Neuronal stem cell (in vitro differentiated cells): Measurements from ENCODE around the gene MEIS2.

Source experiments
- DNase-seq: peaks from one replicate; pipeline ENCODE4 v3.0.0-alpha.2; 2013; ENCODE audit warnings: low spot score
- H2AFZ ChIP-seq: one replicate; pipeline ENCODE4 v1.6.1; 2013; ENCODE audit warnings: mild to moderate bottlenecking, low read length, inconsistent platforms
- H2AK5ac ChIP-seq: 2 replicates; pipeline ENCODE4 v1.6.1; 2013; ENCODE audit warnings: low read depth, mild to moderate bottlenecking, inconsistent platforms, low read length, moderate library complexity, mixed read lengths
- H2BK120ac ChIP-seq: 2 replicates; pipeline ENCODE4 v1.6.1; 2013; ENCODE audit warnings: low read depth, mild to moderate bottlenecking, inconsistent platforms, low read length, moderate library complexity, mixed read lengths
- H2BK12ac ChIP-seq: one replicate; pipeline ENCODE4 v1.6.1; 2013; ENCODE audit warnings: low read length, inconsistent platforms
- H2BK15ac ChIP-seq: 2 replicates; pipeline ENCODE4 v1.6.1; 2013; ENCODE audit warnings: mild to moderate bottlenecking, low read length, inconsistent platforms, mixed read lengths
- H2BK5ac ChIP-seq: one replicate; pipeline ENCODE4 v1.6.1; 2013; ENCODE audit warnings: inconsistent platforms, mild to moderate bottlenecking, low read length, moderate library complexity
- H3K14ac ChIP-seq: one replicate; pipeline ENCODE4 v1.6.1; 2013; ENCODE audit warnings: low read length, inconsistent platforms
- H3K18ac ChIP-seq: 2 replicates; pipeline ENCODE4 v1.6.1; 2013; ENCODE audit warnings: low read length, inconsistent platforms
- H3K23ac ChIP-seq: 2 replicates; pipeline ENCODE4 v1.6.1; 2013; ENCODE audit warnings: low read depth, mild to moderate bottlenecking, mixed read lengths, low read length, inconsistent platforms; ENCODE audit not compliant: poor library complexity
- H3K27ac ChIP-seq: replicated peaks from 3 replicates; pipeline ENCODE4 v1.5.1; 2013; ENCODE audit warnings: low read length, inconsistent platforms
- H3K27me3 ChIP-seq, 3 experiments: 2 replicates each; pipeline ENCODE4 v1.6.1; 2013; ENCODE audit warnings: low read length in 3 of 3, mild to moderate bottlenecking in 2 of 3, inconsistent platforms in 1 of 3, low read depth in 1 of 3, mixed read lengths in 1 of 3, moderate library complexity in 1 of 3; ENCODE audit not compliant: control insufficient read depth in 3 of 3, insufficient read depth in 3 of 3
- H3K36me3 ChIP-seq, 2 donors: replicated peaks in 1 of 2; 2 replicates each; pipeline ENCODE4 v1.6.1; 2013; ENCODE audit warnings: low read length in 2 of 2; ENCODE audit not compliant: control insufficient read depth in 2 of 2, insufficient read depth in 2 of 2
- H3K4ac ChIP-seq: 2 replicates; pipeline ENCODE4 v1.6.1; 2013; ENCODE audit warnings: inconsistent platforms, mild to moderate bottlenecking, low read length, moderate library complexity
- H3K4me1 ChIP-seq, 2 donors: 1 replicate in 1 of 2; 2 replicates in 1 of 2; pipeline ENCODE4 v1.6.1; 2013; ENCODE audit warnings: low read length in 2 of 2, low read depth in 1 of 2; ENCODE audit not compliant: control insufficient read depth in 2 of 2, insufficient read depth in 1 of 2
- H3K4me2 ChIP-seq: one replicate; pipeline ENCODE4 v1.6.1; 2013; ENCODE audit warnings: mild to moderate bottlenecking, low read length, inconsistent platforms; ENCODE audit not compliant: insufficient read depth, poor library complexity, severe bottlenecking
- H3K4me3 ChIP-seq, 2 donors: 2 replicates each; pipeline ENCODE4 v1.5.1; 2013; ENCODE audit warnings: low read length in 2 of 2, mild to moderate bottlenecking in 2 of 2, inconsistent platforms in 1 of 2, moderate library complexity in 1 of 2
- H3K79me1 ChIP-seq: one replicate; pipeline ENCODE4 v1.6.1; 2013; ENCODE audit warnings: low read depth, mild to moderate bottlenecking, inconsistent platforms, low read length, moderate library complexity
- H3K9ac ChIP-seq: one replicate; pipeline ENCODE4 v1.6.1; 2013; ENCODE audit warnings: mild to moderate bottlenecking, low read depth, low read length, inconsistent platforms; ENCODE audit not compliant: poor library complexity
- H3K9me3 ChIP-seq, 2 donors: replicated peaks in 1 of 2; 2 replicates each; pipeline versions ENCODE3 to v1.6.1; 2013; ENCODE audit warnings: low read length in 2 of 2, mild to moderate bottlenecking in 2 of 2, inconsistent platforms in 1 of 2, low read depth in 1 of 2, mixed read lengths in 1 of 2, moderate library complexity in 1 of 2; ENCODE audit not compliant: control insufficient read depth in 2 of 2, insufficient read depth in 1 of 2
- H4K8ac ChIP-seq: one replicate; pipeline ENCODE4 v1.6.1; 2013; ENCODE audit warnings: low read depth, mild to moderate bottlenecking, inconsistent platforms, low read length, moderate library complexity
- H4K91ac ChIP-seq: one replicate; pipeline ENCODE4 v1.6.1; 2013; ENCODE audit warnings: low read length, low read depth, mild to moderate bottlenecking, inconsistent platforms; ENCODE audit not compliant: poor library complexity
- WGBS, 2 donors: extraction: QIAGEN DNeasy Blood & Tissue Kit; methylation state at CpG; one replicate each; pipeline ENCODE4 v1.1.7; 2013; ENCODE audit warnings: missing lambda C conversion rate in 2 of 2, mixed read lengths in 1 of 2; ENCODE audit not compliant: insufficient read length in 2 of 2, insufficient replicate concordance in 1 of 2; ENCODE audit errors: extremely low coverage in 2 of 2; 5-methylcytosine and 5-hydroxymethylcytosine counted together

Gene MEIS2

DNA sequence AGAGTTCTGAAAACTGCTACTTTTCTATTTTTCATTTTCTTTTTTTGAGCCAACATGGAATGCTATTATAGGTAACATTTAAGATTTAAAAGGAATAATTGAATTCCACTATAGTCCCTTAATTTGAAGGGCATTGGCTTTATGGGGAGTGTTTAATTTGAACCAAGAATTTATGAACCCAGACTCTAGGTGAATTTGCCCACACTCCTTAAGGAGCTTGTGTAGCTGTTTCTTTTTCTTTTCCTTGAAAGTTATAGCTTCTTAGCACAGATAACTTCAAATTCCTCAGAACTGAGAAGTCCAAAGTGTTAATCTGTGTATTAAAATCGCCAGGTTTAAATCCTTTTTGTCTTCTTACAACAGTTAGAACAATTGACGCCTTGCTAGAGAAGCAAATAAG lies 4.7 kb upstream of the MEIS2 start:
- H3K4ac ChIP-seq: no peak overlapping the region
- H3K4me1 ChIP-seq: peaks cover 6 to 9% of the 10 kb centered on the region in 2 donors
- no peak overlapping the region for H2AK5ac ChIP-seq
- no peak overlapping the region for H3K4me3 ChIP-seq
- peaks cover 4 to 24% (median 19%) of the 10 kb centered on the region in 3 experiments for H3K27me3 ChIP-seq
- no peak overlapping the region for H3K18ac ChIP-seq
- H4K8ac ChIP-seq: no peak overlapping the region
- no peaks in the 10 kb centered on the region for H3K79me1 ChIP-seq
- no peak overlapping the region for H4K91ac ChIP-seq
- H3K9me3 ChIP-seq: no peaks in the 10 kb centered on the region
- no peak overlapping the region for H3K4me2 ChIP-seq
- no peak overlapping the region for H2BK5ac ChIP-seq
- H2BK15ac ChIP-seq: no peak overlapping the region
- H3K36me3 ChIP-seq: no peaks in the 10 kb centered on the region
- no peak overlapping the region for H3K23ac ChIP-seq
- WGBS, 2 donors: no CpG with 5 or more reads among the region's 2 CpGs
- H2BK12ac ChIP-seq: no peak overlapping the region
- H3K9ac ChIP-seq: no peak overlapping the region
- H2BK120ac ChIP-seq: no peak overlapping the region
- H3K14ac ChIP-seq: no peak overlapping the region
- no peak for DNase-seq
- H3K27ac ChIP-seq: no peak overlapping the region
- H2AFZ ChIP-seq: no peak overlapping the region

DNA sequence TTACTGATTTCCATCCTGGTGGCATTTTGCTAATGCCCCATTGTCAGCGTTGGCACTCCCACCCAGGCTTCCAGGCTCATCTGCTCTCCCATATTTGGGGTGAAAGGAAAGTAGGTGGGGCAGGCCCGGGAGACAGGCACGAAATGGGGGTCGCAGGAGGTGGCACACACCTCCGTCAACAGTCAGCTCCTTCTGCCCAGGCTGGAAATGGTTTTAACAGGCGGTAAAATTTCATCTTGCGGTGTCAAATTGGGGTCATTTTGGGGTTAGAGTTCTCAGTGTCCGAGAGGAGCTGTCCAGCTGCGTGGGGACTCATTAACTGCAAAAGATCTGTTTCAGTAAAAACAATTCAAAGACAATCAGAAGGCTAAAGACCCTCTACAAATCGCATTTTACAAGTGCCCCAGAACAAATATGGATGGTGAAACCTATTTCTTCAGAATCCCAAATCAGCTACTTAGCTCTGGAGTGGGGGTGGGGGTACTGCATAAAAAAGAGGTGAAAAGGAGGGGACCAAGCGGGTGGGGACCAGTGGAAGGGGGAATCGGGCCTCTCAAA lies 4.2 kb upstream of the MEIS2 start:
- Histone ChIP-seq H3K4me1 (peaks cover 6 to 9% of the 10 kb centered on the region in 2 donors), H3K14ac (no peak overlapping the region), H4K8ac (no peak overlapping the region), H3K4ac (no peak overlapping the region), H2AFZ (no peak overlapping the region), H2BK5ac (no peak overlapping the region), H3K18ac (no peak overlapping the region), H3K23ac (no peak overlapping the region), H2BK12ac (no peak overlapping the region), H2BK120ac (no peak overlapping the region), H3K9ac (no peak overlapping the region), H3K27ac (no peak overlapping the region), H3K36me3 (no peaks in the 10 kb centered on the region), H2AK5ac (no peak overlapping the region), H3K4me2 (peak overlapping the region; percentile 15), H3K27me3 (peaks cover 2 to 22% (median 14%) of the 10 kb centered on the region in 3 experiments), H3K4me3 (peak overlapping the region in 1 of 2 donors; percentile 48), H3K9me3 (no peaks in the 10 kb centered on the region), H4K91ac (no peak overlapping the region), H2BK15ac (no peak overlapping the region), H3K79me1 (no peaks in the 10 kb centered on the region)
- no CpG with 5 or more reads among the region's 12 CpGs for WGBS, 2 donors
- DNase-seq: peak; percentile 51

DNA sequence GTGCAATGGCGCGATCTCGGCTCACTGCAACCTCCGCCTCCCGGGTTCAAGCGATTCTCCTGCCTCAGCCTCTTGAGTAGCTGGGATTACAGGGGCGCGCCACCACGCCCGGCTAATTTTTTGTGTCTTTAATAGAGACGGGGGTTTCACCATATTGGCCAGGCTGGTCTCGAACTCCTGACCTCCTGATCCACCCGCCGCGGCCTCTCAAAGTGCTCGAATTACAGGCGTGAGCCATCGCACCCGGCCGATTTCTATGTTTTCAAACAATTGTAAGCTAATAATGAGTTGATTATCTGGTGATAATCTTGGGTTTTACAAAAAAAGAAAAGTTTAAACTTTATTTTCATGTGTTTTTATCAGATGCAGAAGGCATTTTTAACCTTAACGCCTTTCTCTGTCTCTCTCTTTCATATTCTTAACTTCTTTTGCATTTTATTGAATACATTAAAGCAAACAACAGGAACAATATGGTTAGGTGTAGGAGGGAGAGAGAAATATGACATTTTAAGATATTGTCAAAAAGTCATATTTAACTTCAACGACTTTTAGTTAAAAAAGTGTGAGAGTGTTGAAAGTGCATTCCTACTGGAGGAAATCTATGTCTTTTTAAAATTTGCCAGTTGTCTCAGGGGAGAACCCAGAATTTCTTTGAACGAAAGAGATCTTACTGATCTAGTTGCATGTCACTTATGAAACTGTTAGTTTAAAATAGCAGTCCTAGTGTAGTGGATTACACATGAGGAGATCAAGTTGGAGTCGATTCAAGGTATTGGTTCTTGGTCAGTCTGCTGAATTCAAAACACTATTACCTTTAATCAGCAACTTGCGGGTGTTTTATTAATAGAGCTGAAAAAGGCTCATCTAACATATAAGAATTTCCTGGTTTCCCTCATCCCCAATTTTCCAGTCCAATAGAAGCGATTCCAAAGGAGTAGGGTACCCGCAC lies 3.4 kb upstream of the MEIS2 start:
- no peak overlapping the region for H2BK12ac ChIP-seq
- H3K27me3 ChIP-seq: peaks cover 0 to 15% (median 6%) of the 10 kb centered on the region in 3 experiments
- peaks cover 2% of the 10 kb centered on the region for H3K79me1 ChIP-seq
- no peak overlapping the region for H3K4ac ChIP-seq
- WGBS, 2 donors: no CpG with 5 or more reads among the region's 27 CpGs
- H3K4me1 ChIP-seq: peaks cover 6 to 9% of the 10 kb centered on the region in 2 donors
- H2BK120ac ChIP-seq: no peak overlapping the region
- no peak overlapping the region for H2AK5ac ChIP-seq
- H3K9me3 ChIP-seq: no peaks in the 10 kb centered on the region
- no peak overlapping the region for H3K4me3 ChIP-seq
- no peak overlapping the region for H3K18ac ChIP-seq
- no peak overlapping the region for H2BK5ac ChIP-seq
- H4K8ac ChIP-seq: no peak overlapping the region
- H2AFZ ChIP-seq: no peak overlapping the region
- H3K23ac ChIP-seq: no peak overlapping the region
- no peak for DNase-seq
- H3K27ac ChIP-seq: no peak overlapping the region
- no peaks in the 10 kb centered on the region for H3K36me3 ChIP-seq
- no peak overlapping the region for H3K14ac ChIP-seq
- no peak overlapping the region for H3K9ac ChIP-seq
- no peak overlapping the region for H3K4me2 ChIP-seq
- H2BK15ac ChIP-seq: no peak overlapping the region
- H4K91ac ChIP-seq: no peak overlapping the region

DNA sequence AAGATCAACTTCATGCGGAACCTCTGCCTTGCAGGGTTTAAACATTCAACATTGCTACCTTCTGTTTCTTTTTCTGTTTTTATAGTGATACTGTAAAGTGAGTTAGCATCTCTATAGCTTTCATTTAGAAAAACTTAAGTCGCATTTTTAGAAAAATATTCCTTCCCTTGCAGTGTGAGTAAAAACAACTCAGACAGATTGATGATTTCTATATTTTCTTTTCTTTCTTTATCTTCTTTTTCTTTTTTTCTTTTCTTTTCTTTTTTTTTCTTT lies 2.8 kb upstream of the MEIS2 start:
- Histone ChIP-seq H3K23ac (no peak overlapping the region), H2BK120ac (no peak overlapping the region), H3K4ac (no peak overlapping the region), H3K9me3 (no peaks in the 10 kb centered on the region), H3K4me3 (peak overlapping the region in 1 of 2 donors; percentile 93), H2BK12ac (no peak overlapping the region), H4K91ac (no peak overlapping the region), H4K8ac (no peak overlapping the region), H3K27me3 (peaks cover 0 to 9% (median 3%) of the 10 kb centered on the region in 3 experiments), H2BK15ac (no peak overlapping the region), H3K9ac (no peak overlapping the region), H3K14ac (no peak overlapping the region), H2AFZ (peak overlapping the region; percentile 90), H3K36me3 (no peaks in the 10 kb centered on the region), H3K4me2 (no peak overlapping the region), H2BK5ac (no peak overlapping the region), H3K4me1 (peaks cover 6 to 9% of the 10 kb centered on the region in 2 donors), H3K79me1 (peaks cover 2% of the 10 kb centered on the region), H2AK5ac (no peak overlapping the region), H3K27ac (no peak overlapping the region), H3K18ac (no peak overlapping the region)
- DNase-seq: no peak
- WGBS, 2 donors: no CpG with 5 or more reads among the region's 2 CpGs
